Stomach (tissue), 4 donors: Measurements from ENCODE around the gene GRID2IP.

Experiments used
- CTCF ChIP-seq, 7 experiments: fragments of 450-650 bp in 4 of 7; fragments of 200-600 bp in 3 of 7; sonication (generic) in 3 of 7; IDR thresholded peaks; one replicate each; pipeline ENCODE4 v1.5.1; 2016 to 2019; ENCODE audit warnings: antibody characterized with exemption in 7 of 7, control low read depth in 2 of 7, mild to moderate bottlenecking in 1 of 7
- EP300 ChIP-seq: sonication (generic); formaldehyde crosslinking; IDR thresholded peaks from one replicate; pipeline ENCODE4 v1.6.1; 2017; ENCODE audit warnings: antibody characterized with exemption
- POLR2A ChIP-seq, 4 donors: fragments of 450-650 bp; IDR thresholded peaks; one replicate each; pipeline ENCODE4 v1.6.1; 2016; ENCODE audit warnings: antibody characterized with exemption in 4 of 4, control low read depth in 2 of 4, mild to moderate bottlenecking in 1 of 4, moderate library complexity in 1 of 4
- POLR2AphosphoS5 ChIP-seq, 3 donors: sonication (generic); formaldehyde crosslinking; IDR thresholded peaks; one replicate each; pipeline ENCODE4 v1.6.1; 2016; ENCODE audit warnings: antibody characterized with exemption in 3 of 3

- TF ChIP-seq CTCF (IDR thresholded peaks at IDR 0.05) (no peak), POLR2AphosphoS5 (IDR thresholded peaks at IDR 0.05) (no peak), EP300 (no peak), POLR2A (IDR thresholded peaks at IDR 0.05) (no peak)
Observed at GRCh38 chr7:6513541-6513940, 37.7 kb downstream of the GRID2IP start.
